SJCRH30 (cell line): Measurements from ENCODE around the gene LGI4. TPM values are rescaled to one million over a fixed set of nuclear protein-coding genes. Genes with fewer than 3 reads are reported as not detected.
"Not testable (repeated sequence)": the region's sequence is repeated elsewhere in the genome, so short reads cannot be mapped to it uniquely, and the experiment has no call there.

Source experiments
- DNase-seq, 2 experiments: peaks; one replicate each; pipeline ENCODE4 v3.0.0-alpha.2; 2015 to 2020
- H3K27ac ChIP-seq: fragments of 250-450 bp; sonication (Bioruptor Pico); 2 replicates; pipeline ENCODE4 v1.5.1; 2020; ENCODE audit warnings: mild to moderate bottlenecking, moderate library complexity
- H3K27me3 ChIP-seq: fragments of 250-450 bp; sonication (Bioruptor Pico); 2 replicates; pipeline ENCODE4 v1.5.1; 2020; ENCODE audit warnings: mild to moderate bottlenecking, moderate library complexity
- H3K36me3 ChIP-seq: fragments of 250-450 bp; sonication (Bioruptor Pico); 2 replicates; pipeline ENCODE4 v1.5.1; 2020; ENCODE audit warnings: mild to moderate bottlenecking, moderate library complexity
- H3K4me1 ChIP-seq: fragments of 250-450 bp; sonication (Bioruptor Pico); 2 replicates; pipeline ENCODE4 v1.5.1; 2020; ENCODE audit warnings: mild to moderate bottlenecking, moderate library complexity
- H3K4me3 ChIP-seq: fragments of 250-450 bp; sonication (Bioruptor Pico); 2 replicates; pipeline ENCODE4 v1.5.1; 2020; ENCODE audit warnings: mild to moderate bottlenecking, moderate library complexity
- H3K9me3 ChIP-seq: fragments of 250-450 bp; sonication (Bioruptor Pico); replicated peaks from 2 replicates; pipeline ENCODE4 v1.5.1; 2020; ENCODE audit warnings: mild to moderate bottlenecking, moderate library complexity
- total RNA-seq: library from RNA; depleted of rRNA; stranded (reverse); fragments of >200 nt; shearing (Covaris generic); gene quantifications from 2 replicates; pipeline ENCODE4 v1.2.3, GENCODE V29; 2014

LGI4 gene
- total RNA-seq, 1 experiment from 2014 or later, result not detected

- Histone ChIP-seq H3K4me1 (no peaks in the 10 kb centered on the region), H3K36me3 (no peaks in the 10 kb centered on the region), H3K4me3 (no peak overlapping the region), H3K27ac (no peak overlapping the region), H3K9me3 (no peaks in the 10 kb centered on the region), H3K27me3 (peaks cover 26% of the 10 kb centered on the region)
- DNase-seq, result no peak
Measured at GRCh38 chr19:35140962-35141836, 6.3 kb upstream of the LGI4 start.

- Histone ChIP-seq H3K36me3 (no peaks in the 10 kb centered on the region), H3K4me1 (no peaks in the 10 kb centered on the region), H3K4me3 (no peak overlapping the region), H3K9me3 (no peaks in the 10 kb centered on the region), H3K27me3 (peaks cover 25% of the 10 kb centered on the region), H3K27ac (no peak overlapping the region)
- DNase-seq, result no peak
Measured at GRCh38 chr19:35140207-35140961, 5.5 kb upstream of the LGI4 start.

- Histone ChIP-seq H3K4me1 (no peaks in the 10 kb centered on the region), H3K4me3 (no peak within 1 kb of the TSS)
Measured at GRCh38 chr19:35138305-35138892, 3.5 kb upstream of the LGI4 start, which contains the start of gene FXYD1. TSS of gene FXYD1 (plus strand) at chr19:35138824. CDS start at chr19:35140080, 1,256 bp downstream.

GRCh38 chr19:35136977-35137702, 2.3 kb upstream of the LGI4 start:
- H3K27ac ChIP-seq, result no peak overlapping the region
- H3K4me3 ChIP-seq, result no peak overlapping the region
- DNase-seq, result no peak
- no peaks in the 10 kb centered on the region for H3K4me1 ChIP-seq
- no peaks in the 10 kb centered on the region for H3K36me3 ChIP-seq
- H3K27me3 ChIP-seq, result peaks cover 20% of the 10 kb centered on the region
- H3K9me3 ChIP-seq, result no peaks in the 10 kb centered on the region

More at GRCh38 chr19:35138305-35138892, 3.5 kb upstream of the LGI4 start, which contains the start of gene FXYD1:
- H3K9me3 ChIP-seq, result no peaks in the 10 kb centered on the region
- H3K27me3 ChIP-seq, result peaks cover 20% of the 10 kb centered on the region
- H3K27ac ChIP-seq, result no peak within 1 kb of the TSS
- no peaks in the 10 kb centered on the region for H3K36me3 ChIP-seq
- DNase-seq, result no peak

GRCh38 chr19:35136231-35136630, 1.4 kb upstream of the LGI4 start:
- no peaks in the 10 kb centered on the region for H3K9me3 ChIP-seq
- no peak overlapping the region for H3K27ac ChIP-seq
- H3K4me3 ChIP-seq, result no peak overlapping the region
- no peaks in the 10 kb centered on the region for H3K36me3 ChIP-seq
- DNase-seq, result no peak
- peaks cover 20% of the 10 kb centered on the region for H3K27me3 ChIP-seq
- H3K4me1 ChIP-seq, result no peaks in the 10 kb centered on the region

- Histone ChIP-seq H3K9me3 (no peaks in the 10 kb centered on the region), H3K27ac (no peak overlapping the region), H3K36me3 (no peaks in the 10 kb centered on the region), H3K4me1 (no peaks in the 10 kb centered on the region), H3K4me3 (no peak overlapping the region), H3K27me3 (peaks cover 20% of the 10 kb centered on the region)
- peak; percentile 61 to 74 for DNase-seq
Measured at GRCh38 chr19:35135389-35135909, 590 bp upstream of the LGI4 start.

GRCh38 chr19:35133826-35134225, 1.0 kb downstream of the LGI4 start:
- no peaks in the 10 kb centered on the region for H3K4me1 ChIP-seq

GRCh38 chr19:35132254-35132653, 2.6 kb downstream of the LGI4 start:
- peaks cover 14% of the 10 kb centered on the region for H3K27me3 ChIP-seq
- no peak for DNase-seq
- no peaks in the 10 kb centered on the region for H3K36me3 ChIP-seq
- H3K27ac ChIP-seq, result no peak overlapping the region
- H3K4me3 ChIP-seq, result no peak overlapping the region
- H3K9me3 ChIP-seq, result no peaks in the 10 kb centered on the region
- H3K4me1 ChIP-seq, result no peaks in the 10 kb centered on the region

More at GRCh38 chr19:35133826-35134225, 1.0 kb downstream of the LGI4 start:
- Histone ChIP-seq H3K27ac (no peak overlapping the region), H3K27me3 (peaks cover 11% of the 10 kb centered on the region), H3K9me3 (no peaks in the 10 kb centered on the region), H3K36me3 (no peaks in the 10 kb centered on the region), H3K4me3 (no peak overlapping the region)
- no peak for DNase-seq

GRCh38 chr19:35130761-35131720, 3.8 kb downstream of the LGI4 start:
- Histone ChIP-seq H3K27me3 (peaks cover 8% of the 10 kb centered on the region; the same call in 1 of the 2 replicates), H3K36me3 (no peaks in the 10 kb centered on the region), H3K4me3 (no peak overlapping the region), H3K4me1 (no peaks in the 10 kb centered on the region), H3K27ac (no peak overlapping the region), H3K9me3 (no peaks in the 10 kb centered on the region)
- no peak for DNase-seq

GRCh38 chr19:35129724-35130274, 5.1 kb downstream of the LGI4 start:
- not testable (repeated sequence) for H3K36me3 ChIP-seq, DNase-seq, H3K27ac ChIP-seq, H3K9me3 ChIP-seq, H3K27me3 ChIP-seq, H3K4me3 ChIP-seq, H3K4me1 ChIP-seq

GRCh38 chr19:35128398-35129057, 6.3 kb downstream of the LGI4 start:
- Histone ChIP-seq H3K36me3 (no peaks in the 10 kb centered on the region), H3K27me3 (peaks cover 8% of the 10 kb centered on the region), H3K4me1 (no peaks in the 10 kb centered on the region), H3K9me3 (no peaks in the 10 kb centered on the region), H3K27ac (no peak overlapping the region), H3K4me3 (no peak overlapping the region)
- DNase-seq, result no peak

GRCh38 chr19:35127871-35128270, 7.0 kb downstream of the LGI4 start:
- no peaks in the 10 kb centered on the region for H3K36me3 ChIP-seq

GRCh38 chr19:35126624-35126959, 8.3 kb downstream of the LGI4 start:
- Histone ChIP-seq H3K27ac (no peak overlapping the region), H3K4me3 (no peak overlapping the region), H3K36me3 (no peaks in the 10 kb centered on the region), H3K4me1 (no peaks in the 10 kb centered on the region), H3K27me3 (peaks cover 12% of the 10 kb centered on the region), H3K9me3 (no peaks in the 10 kb centered on the region)
- DNase-seq, result no peak

More at GRCh38 chr19:35127871-35128270, 7.0 kb downstream of the LGI4 start:
- peaks cover 8% of the 10 kb centered on the region for H3K27me3 ChIP-seq
- DNase-seq, result no peak
- H3K4me3 ChIP-seq, result no peak overlapping the region
- no peak overlapping the region for H3K27ac ChIP-seq
- no peaks in the 10 kb centered on the region for H3K4me1 ChIP-seq
- no peaks in the 10 kb centered on the region for H3K9me3 ChIP-seq
